Right lobe of liver (tissue), 6 donors: ENCODE data around the gene ZMIZ2. TPM values are rescaled to one million over a fixed set of nuclear protein-coding genes. Genes with fewer than 3 reads are reported as not detected.

Source experiments
- ATAC-seq, 4 donors: fragments of 200-7000 bp; cut with Tn5 transposase; one replicate each; pipeline ENCODE4 v1.9.1; 2020; ENCODE audit warnings: mild to moderate bottlenecking in 4 of 4, moderate library complexity in 4 of 4
- DNase-seq, 3 donors: peaks; one replicate each; pipeline ENCODE4 v3.0.0-alpha.2; 2020
- H3K27ac ChIP-seq, 3 donors: fragments of 200-600 bp; one replicate each; pipeline ENCODE4 v1.8.0; 2022
- H3K27me3 ChIP-seq, 2 donors: fragments of 200-600 bp; one replicate each; pipeline ENCODE4 v1.8.0; 2022
- H3K36me3 ChIP-seq, 4 donors: fragments of 200-600 bp; sonication (generic) in 1 of 4; one replicate each; pipeline versions ENCODE4 v1.5.1 to v1.8.0; 2017 to 2022; ENCODE audit warnings: control low read depth in 1 of 4
- H3K4me1 ChIP-seq, 4 donors: fragments of 200-600 bp; sonication (generic) in 1 of 4; one replicate each; pipeline versions ENCODE4 v1.5.1 to v1.8.0; 2017 to 2022; ENCODE audit warnings: control low read depth in 1 of 4
- H3K4me3 ChIP-seq, 3 donors: fragments of 200-600 bp; one replicate each; pipeline ENCODE4 v1.8.0; 2022
- H3K9me3 ChIP-seq, 4 donors: fragments of 200-600 bp; sonication (generic) in 1 of 4; one replicate each; pipeline versions ENCODE4 v1.5.1 to v1.8.0; 2017 to 2022; ENCODE audit warnings: control low read depth in 1 of 4
- CTCF ChIP-seq, 4 donors: fragments of 200-600 bp in 3 of 4; fragments of 450-650 bp in 1 of 4; IDR thresholded peaks; one replicate each; pipeline versions ENCODE4 v1.5.1 to v1.8.0; 2016 to 2022; ENCODE audit warnings: antibody characterized with exemption in 4 of 4, mild to moderate bottlenecking in 2 of 4
- POLR2A ChIP-seq: fragments of 450-650 bp; IDR thresholded peaks from one replicate; pipeline ENCODE4 v1.6.1; 2017; ENCODE audit warnings: antibody characterized with exemption, mild to moderate bottlenecking
- WGBS: methylation state at CpG from one replicate; pipeline ENCODE4 v1.1.6; 2018; ENCODE audit warnings: low coverage, low lambda C conversion rate; ENCODE audit not compliant: insufficient coverage; ENCODE audit errors: missing lambda C conversion rate; 5-methylcytosine and 5-hydroxymethylcytosine counted together
- intact Hi-C, 2 donors: fragments of 100-400 bp; cut with DNase I; formaldehyde crosslinking; loops; one replicate each; pipeline versions ENCODE4 v1.11.2 to v1.14.1; 2022
- total RNA-seq, 6 experiments: library from RNA; depleted of rRNA in 2 of 6; stranded (reverse); fragments of >200 nt in 2 of 6; fragmentation: NEBNext Ultra II Directional in 3 of 6; extraction: Animal tissue kit (Norgen Biotek cat#: 25700) in 3 of 6; gene quantifications; one replicate each; pipeline versions ENCODE4 v1.1.0 to v1.2.4, GENCODE V29; 2016 to 2023
- donor health status: DM: no; HTN: yes; CAD: no.
- donor health status: DM: no; HTN: no; CAD: no.
- donor health status: DM: no; HTN: no; CAD: no.
- donor health status: DM: no; HTN: yes; CAD: no.
- donor health status: DM: no; HTN: yes; CAD: no.

Gene ZMIZ2
- total RNA-seq, 6 experiments from 2014 or later = 8.6 to 36.3 (median 28.6) TPM

GRCh38 chr7:44775383-44776107 is 26.9 kb downstream of the ZMIZ2 start:
- no peaks in the 10 kb centered on the region for H3K27me3 ChIP-seq
- ATAC-seq (no peak), DNase-seq (no peak)
- WGBS = 65% methylated on average over 2 of the region's 6 CpGs
- intact Hi-C loops = no loop called here
- peaks cover 0 to 1% (median 0%) of the 10 kb centered on the region in 4 donors for H3K4me1 ChIP-seq
- H3K4me3 ChIP-seq = no peak overlapping the region
- H3K36me3 ChIP-seq = no peaks in the 10 kb centered on the region
- TF ChIP-seq CTCF (IDR thresholded peaks at IDR 0.05) (no peak), POLR2A (no peak)
- H3K27ac ChIP-seq = no peak overlapping the region
- no peaks in the 10 kb centered on the region for H3K9me3 ChIP-seq

- TF ChIP-seq CTCF (IDR thresholded peaks at IDR 0.05) (no peak), POLR2A (no peak)
- Histone ChIP-seq H3K27ac (no peak overlapping the region), H3K4me3 (no peak overlapping the region), H3K9me3 (no peaks in the 10 kb centered on the region), H3K27me3 (no peaks in the 10 kb centered on the region), H3K4me1 (no peaks in the 10 kb centered on the region), H3K36me3 (no peaks in the 10 kb centered on the region)
- ATAC-seq (no peak), DNase-seq (no peak)
- intact Hi-C loops = no loop called here
- WGBS = 79% methylated on average over 2 of the region's 3 CpGs
Observed at GRCh38 chr7:44776211-44776610, 27.6 kb downstream of the ZMIZ2 start.

GRCh38 chr7:44782460-44782859 is 33.8 kb downstream of the ZMIZ2 start:
- Histone ChIP-seq H3K36me3 (no peaks in the 10 kb centered on the region), H3K9me3 (no peaks in the 10 kb centered on the region), H3K4me1 (no peaks in the 10 kb centered on the region), H3K27me3 (no peaks in the 10 kb centered on the region), H3K4me3 (no peak overlapping the region), H3K27ac (no peak overlapping the region)
- no peak for ATAC-seq
- DNase-seq = no peak
- TF ChIP-seq POLR2A = no peak
- no peak for TF ChIP-seq CTCF (IDR thresholded peaks at IDR 0.05)
- intact Hi-C loops = no loop called here
- no CpG with 5 or more reads among the region's 1 CpG for WGBS

GRCh38 chr7:44783407-44783806 is 34.8 kb downstream of the ZMIZ2 start:
- no peaks in the 10 kb centered on the region for H3K27me3 ChIP-seq
- H3K4me1 ChIP-seq = no peaks in the 10 kb centered on the region
- no peak overlapping the region for H3K27ac ChIP-seq
- no peaks in the 10 kb centered on the region for H3K36me3 ChIP-seq
- no peak for ATAC-seq
- no peaks in the 10 kb centered on the region for H3K9me3 ChIP-seq
- intact Hi-C loops = no loop called here
- TF ChIP-seq POLR2A (no peak), CTCF (IDR thresholded peaks at IDR 0.05) (no peak)
- no peak overlapping the region for H3K4me3 ChIP-seq
- DNase-seq = no peak
